Stimulated activated CD8-positive, alpha-beta memory T cell treated with anti-CD3 and anti-CD28 coated beads, Interleukin-7, amount 100 ng/mL, for 1 hour (primary cell): Measurements from ENCODE around the gene GRB10.

Experiments
- DNase-seq, 2 donors: peaks; one replicate each; pipeline ENCODE4 v3.0.0-alpha.2; 2020; ENCODE audit warnings: low read depth in 2 of 2

Gene GRB10

DNA sequence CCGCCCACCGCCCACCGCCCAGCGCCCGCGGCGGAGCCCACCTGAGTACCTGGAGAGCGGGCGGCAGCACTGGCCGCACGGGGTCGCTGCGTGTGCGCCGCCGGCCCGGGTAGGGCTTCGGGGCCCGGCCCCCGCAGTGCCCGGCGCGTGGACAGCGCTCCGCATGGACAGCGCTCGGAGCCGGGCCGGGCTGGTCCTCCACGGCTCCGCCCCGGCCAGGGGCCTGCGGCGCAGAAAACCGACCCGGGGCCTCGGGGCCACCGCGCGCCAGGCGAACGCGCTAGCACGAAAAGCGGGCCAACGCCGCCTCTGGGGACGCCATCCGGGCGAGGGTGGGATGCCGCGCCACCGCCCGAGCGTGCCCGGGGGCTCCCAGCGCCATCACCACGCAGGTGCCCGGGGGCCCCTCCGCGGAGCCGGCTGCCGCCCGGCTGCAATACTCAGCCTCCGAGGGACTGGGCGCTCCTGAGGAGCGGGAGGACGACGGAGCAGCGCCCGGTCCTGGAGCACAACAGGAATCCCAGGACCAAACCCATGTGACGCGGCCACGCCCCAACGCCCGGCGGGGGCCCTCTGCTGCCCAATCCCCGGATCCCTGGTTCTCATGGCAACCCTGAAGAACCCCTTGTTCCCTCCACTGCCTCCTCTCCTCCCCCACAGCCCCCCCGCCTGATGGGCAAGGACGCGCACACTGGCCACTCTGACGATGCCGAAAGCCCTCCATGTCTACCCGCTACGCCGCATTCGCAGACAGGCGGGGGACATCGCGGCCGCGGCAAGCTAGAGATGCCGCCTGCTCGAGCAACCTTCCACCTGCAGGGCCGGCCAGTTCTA is at the start of gene GRB10:
Gene GRB10 (minus strand): TSS at position 522 of the 834 bp plus-strand sequence. CDS start 50,574 bp downstream, outside the sequence.
- no peak for DNase-seq

DNA sequence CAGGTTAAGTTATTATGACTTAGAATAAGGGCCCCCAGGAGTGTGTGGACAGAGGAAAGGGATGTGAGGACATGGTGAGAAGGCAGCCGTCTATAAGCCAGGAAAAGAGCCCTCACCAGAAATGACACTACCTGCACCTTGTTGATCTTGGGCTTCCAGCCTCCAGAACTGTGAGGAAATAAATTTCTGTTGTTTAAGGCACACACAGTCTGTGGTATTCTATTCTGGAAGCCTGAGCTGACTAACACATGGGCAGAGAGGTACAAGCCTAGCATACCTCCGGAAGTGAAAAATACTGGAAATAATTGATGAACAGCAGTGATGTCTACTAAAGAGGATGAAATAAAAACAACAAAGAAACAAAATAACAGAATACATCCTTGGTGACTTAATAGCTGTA is 46.1 kb upstream of the GRB10 start:
- no peak for DNase-seq

DNA sequence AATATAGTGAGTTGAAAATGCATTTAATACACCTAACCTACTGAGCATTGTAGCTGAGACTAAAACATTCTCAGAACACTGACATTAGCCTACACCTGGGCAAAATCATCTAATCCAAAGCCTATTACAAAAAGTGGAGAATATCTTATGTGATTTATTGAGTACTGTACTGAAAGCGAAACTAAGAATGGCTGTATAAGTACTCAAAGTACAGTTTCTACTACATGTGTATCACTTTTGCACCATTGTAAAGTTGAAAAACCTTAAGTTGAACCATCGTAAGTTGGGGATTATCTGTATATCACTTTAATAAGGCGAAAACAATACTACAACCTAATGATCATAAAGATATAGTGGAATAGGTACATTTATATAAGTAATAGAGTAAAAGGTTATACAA is 45.4 kb upstream of the GRB10 start:
- no peak for DNase-seq

DNA sequence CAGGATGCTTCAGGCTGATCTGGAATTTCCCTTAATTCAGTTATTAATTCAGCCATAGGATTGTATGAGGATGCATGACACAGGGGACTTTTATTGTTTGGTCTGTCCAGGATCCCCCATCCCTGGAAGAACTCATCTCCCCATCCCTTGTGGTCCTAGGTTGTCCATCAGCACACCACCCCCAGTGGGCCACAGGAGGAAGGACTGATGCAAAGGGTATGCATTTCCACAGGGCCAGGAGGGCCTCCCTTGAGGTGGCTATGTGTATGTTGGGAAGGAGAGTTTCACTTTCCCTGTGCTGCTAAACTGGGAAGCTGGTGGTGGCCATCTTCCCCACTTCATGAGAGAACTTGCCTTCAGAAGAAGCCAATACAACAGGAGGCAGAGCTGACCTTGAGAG is 44.6 kb upstream of the GRB10 start:
- no peak for DNase-seq

DNA sequence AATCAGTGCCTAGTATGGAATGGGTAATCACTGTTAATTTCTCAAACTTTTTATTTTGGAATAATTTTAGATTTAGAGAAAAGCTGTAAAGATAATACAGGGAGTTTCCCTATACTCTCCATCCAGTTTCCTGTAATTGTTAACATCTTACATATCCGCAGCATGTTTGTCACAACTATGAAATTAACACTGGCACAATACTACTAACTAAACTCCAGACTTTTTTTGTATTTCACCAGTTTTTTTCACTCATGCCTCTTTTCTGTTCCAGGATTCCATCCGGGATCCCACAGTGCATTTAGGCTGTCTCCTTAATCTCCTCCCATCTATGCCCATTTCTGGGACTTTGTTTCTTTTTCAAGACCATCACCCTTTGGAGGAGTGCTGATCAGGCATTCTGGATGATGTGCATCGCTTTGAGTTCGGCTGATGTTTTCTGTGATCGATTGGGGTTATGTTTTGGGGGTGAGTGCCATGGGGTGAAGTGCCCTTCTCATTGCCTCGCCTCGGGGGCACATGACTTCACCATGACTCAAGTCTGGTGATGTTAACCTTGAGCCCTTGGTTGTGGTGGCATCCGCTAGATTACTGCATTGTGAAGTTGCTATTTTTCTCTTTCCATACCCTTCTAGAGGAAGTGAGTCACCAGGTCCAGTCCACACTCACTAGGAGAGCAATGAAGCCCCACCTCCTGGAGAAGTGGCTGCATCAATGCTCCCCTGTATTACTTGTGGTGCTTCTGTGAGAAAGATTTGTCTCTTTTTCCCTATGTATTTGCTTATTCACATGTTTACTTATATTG is 43.9 kb upstream of the GRB10 start:
- no peak for DNase-seq

DNA sequence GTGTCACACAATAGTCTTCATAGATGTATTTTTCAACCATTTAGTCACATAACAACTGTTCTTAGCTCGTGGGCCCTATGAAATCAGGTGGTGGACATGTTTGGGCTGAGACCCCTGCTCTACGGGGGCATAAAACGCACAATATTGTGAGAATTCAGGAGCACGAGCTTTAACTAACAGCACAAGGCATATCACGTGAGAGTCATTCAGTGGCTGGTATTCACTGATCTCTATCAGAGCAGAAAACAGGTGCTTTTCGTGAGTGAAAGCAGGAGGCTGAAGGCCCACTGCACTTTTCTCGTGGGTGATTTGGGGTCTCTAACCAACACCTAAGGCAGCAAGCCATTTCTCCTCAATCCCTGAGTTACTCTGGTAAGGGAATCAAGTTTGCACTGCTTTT is 42.8 kb upstream of the GRB10 start:
- no peak for DNase-seq

DNA sequence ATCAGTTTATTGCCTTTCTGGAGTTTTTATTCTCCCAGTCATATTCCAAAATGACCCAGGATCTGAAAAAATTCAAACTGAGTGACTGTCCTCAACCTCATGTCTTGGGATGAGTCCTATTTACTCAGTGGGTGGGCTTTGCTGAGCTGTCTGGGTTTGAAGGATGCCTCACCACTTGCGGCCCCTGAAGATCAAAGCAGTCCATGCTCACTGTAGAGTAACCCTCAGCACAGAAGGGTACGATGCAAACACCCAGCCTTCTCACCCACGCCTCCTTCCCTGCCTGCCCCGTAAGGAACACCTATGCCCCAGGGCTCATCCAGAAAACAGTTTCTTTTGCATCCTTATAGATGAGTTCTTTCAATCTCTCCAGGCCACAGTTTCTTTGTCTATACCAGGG is 42.2 kb upstream of the GRB10 start:
- DNase-seq: no peak

DNA sequence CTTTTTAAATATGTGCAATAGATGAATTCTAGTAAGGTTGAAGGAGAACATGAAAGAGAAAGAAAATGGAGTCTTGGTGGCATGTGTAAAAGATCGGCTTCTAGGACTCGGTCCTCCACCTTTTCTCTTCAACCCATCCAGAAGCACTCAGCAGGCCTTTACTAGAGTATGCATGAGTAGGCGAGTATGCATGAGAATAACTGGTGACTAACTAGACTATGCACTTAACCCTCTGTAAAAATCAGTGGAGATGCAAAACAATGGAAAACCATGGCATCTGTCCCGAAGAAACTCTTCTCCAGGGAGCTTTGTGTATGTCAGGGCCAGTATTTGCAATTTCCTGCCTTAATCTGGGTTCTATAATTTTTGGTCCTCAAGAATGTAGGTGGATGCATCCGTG is 40.0 kb upstream of the GRB10 start:
- no peak for DNase-seq

DNA sequence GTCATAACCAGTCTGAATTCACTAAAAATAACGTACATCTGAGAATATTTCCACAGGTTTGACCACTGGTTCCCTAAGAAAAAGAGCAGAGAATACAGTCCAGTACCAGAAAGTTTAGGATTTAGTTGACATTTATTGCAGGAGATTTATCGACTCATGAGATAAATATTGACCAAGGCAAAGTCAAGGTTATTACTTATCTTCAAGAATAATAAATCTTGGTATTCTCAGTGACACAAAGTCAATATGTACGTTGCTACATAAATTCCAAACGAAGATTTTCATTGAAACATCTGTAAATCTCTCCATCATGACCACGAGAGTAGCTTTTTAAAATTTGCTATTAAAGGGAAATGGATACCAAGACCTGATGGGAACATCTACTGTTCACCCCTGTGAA is 39.4 kb upstream of the GRB10 start:
- DNase-seq: no peak

DNA sequence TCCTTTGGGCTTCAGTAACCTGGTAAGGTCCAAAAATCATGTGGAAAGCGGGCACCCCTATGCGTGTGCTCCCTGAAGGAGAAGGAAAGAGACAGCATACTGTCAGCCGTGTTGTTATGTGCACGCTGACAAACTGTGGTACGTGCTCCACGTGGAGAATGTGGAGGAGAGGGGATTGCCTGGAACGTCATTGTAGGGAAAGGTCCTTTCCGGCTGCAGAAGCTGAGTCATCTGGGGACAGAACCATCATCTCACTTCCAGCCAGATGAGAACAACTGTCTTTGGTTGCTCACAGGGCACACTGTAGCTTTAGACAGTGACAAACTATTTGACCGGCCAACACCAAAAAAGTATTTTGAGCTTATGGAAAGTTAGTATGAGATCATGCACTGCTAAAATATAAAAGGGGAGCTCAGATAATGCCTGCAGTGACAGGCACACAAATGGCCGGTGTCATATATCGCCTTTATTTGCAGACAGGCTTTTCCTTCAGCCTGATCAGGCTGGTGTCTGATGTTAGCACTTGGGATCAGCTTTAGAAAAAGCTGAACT is 38.8 kb upstream of the GRB10 start:
- DNase-seq: no peak

DNA sequence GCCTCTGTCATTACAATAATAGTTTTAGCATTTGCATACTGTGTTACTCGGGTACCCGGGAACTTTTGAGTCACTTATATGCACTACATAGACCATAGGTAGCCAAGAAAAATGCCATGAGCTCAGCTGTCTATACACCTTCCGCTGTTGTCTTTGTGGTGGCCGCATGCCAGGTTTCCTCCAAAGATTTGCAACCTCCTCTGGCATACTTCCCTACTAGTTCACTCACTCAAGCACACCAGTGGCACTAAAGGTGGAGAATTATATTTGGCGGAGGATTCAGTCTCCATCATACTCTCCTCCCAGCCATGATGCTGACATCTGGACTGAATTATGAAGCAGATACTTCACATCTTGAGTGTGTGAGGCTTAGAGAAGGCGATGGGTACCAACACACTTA is 35.6 kb upstream of the GRB10 start:
- DNase-seq: no peak

DNA sequence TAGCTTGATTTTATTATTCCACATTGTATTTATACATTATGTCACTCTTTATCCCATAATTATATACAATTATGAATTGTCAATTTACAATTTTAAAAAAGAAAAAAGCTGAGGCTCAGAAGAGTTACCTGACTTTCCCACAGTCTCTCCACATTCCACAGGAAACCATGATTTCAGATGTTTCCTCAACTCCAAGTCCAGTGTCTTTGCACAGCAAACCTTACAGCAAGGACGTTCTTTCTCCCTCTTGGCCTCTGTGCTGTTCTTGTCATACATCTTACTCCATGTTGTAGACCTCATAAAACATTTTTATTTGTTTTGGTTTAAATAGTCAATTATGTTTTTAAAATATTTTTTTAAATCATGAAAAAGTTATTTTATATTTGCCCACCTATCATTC is 34.9 kb upstream of the GRB10 start:
- no peak for DNase-seq

DNA sequence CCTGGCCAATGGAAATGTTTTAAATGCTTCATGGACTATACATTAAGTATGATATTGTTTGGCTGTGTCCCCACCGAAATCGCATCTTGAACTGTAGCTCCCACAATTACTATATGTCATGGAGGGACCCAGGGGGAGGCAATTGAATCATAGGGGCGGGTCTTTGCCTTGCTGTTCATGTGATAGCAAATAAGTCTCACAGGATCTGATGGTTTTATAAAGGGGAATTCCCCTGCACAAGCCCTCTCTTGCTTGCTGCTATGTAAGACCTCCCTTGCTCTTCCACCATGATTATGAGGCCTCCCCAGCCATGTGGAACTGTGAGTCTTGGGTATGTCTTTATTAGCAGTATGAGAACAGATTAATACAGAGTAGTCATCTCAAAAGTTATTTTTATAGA is 32.4 kb upstream of the GRB10 start:
- no peak for DNase-seq

DNA sequence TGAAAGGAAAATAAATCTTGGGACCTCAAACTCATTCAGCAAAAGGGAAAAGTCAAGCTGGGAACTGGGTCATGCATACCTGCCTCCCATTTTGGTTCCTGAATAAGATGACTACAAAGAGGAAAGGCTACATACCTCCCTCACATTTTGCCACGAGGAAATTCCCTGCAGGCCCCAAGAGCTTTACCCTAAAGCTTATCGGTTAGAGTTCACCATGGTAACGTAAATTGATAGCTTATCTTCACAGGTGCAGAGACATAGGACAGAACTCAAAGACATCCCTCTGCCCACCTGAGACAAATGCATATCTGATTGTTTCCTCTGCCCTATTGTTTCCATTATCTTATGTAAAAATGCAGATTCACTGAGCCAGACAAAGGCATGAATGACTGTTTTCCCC is 31.5 kb upstream of the GRB10 start:
- no peak for DNase-seq

DNA sequence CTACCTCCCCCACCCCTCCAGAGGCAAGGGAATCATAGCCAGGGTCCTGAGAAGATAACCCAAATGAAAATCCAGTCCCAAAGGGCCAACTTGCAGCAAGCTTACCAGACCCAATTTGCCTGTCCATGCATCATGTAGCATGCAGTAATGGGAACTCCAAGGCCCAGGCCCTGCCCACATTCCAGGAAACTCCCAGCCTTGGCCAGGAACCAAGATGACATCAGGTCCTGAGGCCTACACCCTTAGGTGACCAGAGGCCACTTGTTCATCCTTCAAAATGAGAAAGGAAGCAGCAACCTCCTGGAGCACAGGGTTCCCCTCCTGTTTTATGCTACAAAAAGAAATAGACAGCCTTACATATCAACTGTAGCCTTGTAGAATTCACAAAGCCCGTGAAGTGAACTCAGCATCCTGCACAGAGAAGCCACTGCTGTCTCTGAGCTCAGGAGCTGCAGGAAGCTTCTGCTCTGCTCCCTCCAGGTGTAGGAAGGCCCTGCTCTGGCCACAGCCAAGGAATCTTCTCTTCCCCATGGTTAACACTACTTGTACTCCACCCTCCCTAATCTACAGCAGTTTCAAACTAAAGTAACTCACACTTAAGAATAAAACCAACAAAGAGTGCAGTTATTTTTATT is 30.3 kb upstream of the GRB10 start:
- DNase-seq: no peak

DNA sequence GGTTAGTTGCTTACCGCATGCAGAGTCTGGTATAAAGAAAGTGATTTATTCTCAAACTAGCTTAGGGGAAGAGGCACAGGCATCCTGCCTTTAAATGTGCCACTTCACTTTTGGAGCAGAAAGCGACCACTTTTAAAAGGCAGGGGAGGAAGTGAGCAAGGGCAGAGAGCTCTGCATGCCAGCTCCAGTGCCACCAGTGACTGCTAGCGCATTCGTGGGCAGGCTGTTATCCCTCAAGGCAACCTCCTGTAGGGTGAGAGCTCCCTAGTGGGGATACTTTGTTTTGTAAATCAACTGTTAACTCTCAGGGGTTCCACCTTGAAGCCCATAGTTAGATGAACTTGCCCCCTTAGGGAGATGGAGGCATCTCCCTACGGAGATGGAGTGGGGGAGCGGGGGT is 29.4 kb upstream of the GRB10 start:
- no peak for DNase-seq

DNA sequence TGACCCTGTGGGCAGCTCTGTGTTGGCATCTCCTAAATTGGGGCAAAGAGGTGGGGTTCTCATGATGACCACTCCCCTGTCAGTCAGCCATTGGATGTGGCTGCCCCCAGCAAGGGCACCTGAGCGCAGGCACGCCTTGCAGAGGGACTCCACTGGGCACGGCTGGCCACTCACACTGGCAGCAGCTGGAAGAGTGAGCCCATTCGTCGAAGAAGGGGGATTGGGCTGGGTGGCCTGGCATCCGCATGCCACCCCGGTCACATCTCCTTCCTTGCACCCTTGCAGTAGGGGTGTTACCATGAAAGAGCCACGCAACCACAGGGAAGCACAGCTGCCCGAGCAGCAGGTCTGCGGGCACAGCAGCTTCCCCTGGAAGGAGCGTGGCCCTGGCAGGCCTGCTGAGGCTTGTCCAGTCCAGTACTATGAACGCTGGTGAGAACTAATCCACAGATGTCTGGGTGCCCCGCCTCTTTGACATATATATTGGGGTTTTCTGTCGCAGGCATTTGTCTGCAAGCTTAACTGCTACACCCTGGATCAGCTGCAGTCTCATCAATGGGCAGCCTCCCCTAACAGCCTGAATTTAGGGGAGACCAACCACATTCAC is 25.7 kb upstream of the GRB10 start:
- DNase-seq: no peak

DNA sequence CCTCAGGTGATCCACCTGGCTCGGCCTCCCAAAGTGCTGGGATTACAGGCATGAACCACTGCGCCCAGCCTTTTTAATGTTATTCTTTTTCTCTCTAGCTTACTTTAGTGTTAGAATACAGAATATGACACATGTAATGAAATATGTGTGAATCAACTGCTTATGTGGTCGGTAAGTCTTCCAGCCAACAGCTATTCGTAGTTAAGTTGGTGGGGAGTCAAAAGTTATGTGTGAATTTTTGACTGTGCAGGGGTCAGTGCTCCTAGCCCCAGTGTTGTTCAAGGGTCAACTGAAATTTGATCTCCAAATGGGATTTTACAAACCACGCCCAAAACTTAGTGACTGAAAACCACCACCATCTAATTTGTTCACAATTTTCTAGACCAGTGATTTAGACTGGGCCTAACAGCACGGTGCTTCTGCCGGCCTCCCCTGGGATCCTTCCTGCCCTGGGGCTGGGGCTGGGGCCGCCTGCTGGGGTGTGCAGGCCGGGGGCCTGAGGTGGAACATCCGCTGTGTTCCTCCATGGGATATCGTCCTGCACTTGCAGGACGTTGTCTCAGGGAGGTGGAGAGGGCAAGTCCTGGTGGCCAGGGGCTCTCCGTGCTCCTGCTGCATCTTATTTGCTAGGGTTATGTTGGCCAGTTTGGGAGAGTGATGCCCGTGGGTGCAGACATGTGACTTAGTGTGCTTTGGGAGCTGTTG is 24.5 kb upstream of the GRB10 start:
- DNase-seq: no peak

DNA sequence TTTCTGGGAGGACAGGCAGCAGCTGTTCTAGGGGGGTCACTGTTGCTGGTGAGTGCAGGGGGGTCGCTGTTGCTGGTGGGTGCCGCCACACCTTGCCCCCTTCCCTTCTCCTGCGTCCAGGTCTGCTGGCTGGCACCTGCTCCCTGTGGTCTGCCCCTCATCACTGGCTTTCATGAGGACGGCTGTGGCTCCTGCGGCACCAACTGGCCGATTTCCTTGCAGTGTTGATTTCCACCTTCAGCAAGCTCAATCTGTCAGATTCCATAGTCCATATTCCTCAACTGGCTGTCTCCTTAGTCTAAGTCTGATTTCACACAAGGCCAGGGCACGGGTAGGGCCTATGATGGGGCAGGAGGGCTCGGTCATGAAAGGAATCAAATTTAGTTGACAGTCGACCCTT is 23.4 kb upstream of the GRB10 start:
- DNase-seq: no peak

DNA sequence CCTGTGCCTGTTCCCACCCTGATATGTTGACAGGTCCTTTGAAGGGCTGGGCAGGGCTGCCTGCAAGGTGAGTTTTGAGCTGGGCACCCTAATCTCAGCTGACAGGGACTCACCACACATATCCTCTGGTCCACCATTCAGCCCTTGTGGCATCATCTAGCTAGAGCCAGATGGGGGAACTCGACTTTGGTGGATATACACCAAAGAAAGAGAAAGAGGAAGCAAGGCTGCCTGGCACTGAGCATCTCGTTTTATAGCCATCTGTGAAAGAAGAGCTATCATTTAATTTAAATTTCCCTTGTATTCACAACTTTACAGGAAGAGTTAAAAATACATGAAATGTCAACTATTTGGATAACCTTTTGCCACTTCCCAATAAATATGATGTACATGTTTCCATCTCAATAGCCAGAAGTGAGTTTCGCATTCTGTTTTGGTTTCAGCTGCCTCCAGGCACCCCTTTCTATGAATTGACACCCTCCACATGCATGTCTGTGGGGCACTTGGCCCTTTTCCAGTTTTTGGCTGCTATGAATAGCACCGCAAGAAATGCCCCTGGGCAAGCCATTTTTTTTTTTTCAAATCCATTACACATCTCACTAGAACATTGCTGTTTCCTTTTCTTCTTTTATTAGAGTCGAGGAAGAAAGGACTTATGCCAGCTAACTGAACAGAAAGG is 22.9 kb upstream of the GRB10 start:
- DNase-seq: no peak
